Dendritic cell treated with granulocyte-macrophage colony-stimulating factor and Interleukin-4, amounts not matched to agents 40 ng/mL and 50 ng/mL, for 4 days (primary cell): Measurements from ENCODE around the gene RAB6B.

Experiments
- H3K27ac Mint-ChIP-seq: one replicate; pipeline ENCODE4 v1.8.0; 2022; ENCODE audit warnings: mild to moderate bottlenecking, mixed read lengths
- H3K27me3 Mint-ChIP-seq: one replicate; pipeline ENCODE4 v1.8.0; 2022; ENCODE audit warnings: mild to moderate bottlenecking, mixed read lengths
- H3K36me3 Mint-ChIP-seq: one replicate; pipeline ENCODE4 v1.8.0; 2022; ENCODE audit warnings: low read depth, mixed read lengths
- H3K4me1 Mint-ChIP-seq: one replicate; pipeline ENCODE4 v1.8.0; 2022; ENCODE audit warnings: low read depth, mixed read lengths
- H3K4me3 Mint-ChIP-seq: one replicate; pipeline ENCODE4 v1.8.0; 2022; ENCODE audit warnings: mild to moderate bottlenecking, moderate library complexity, mixed read lengths
- H3K9me3 Mint-ChIP-seq: one replicate; pipeline ENCODE4 v1.8.0; 2022; ENCODE audit warnings: mixed read lengths
- intact Hi-C: fragments of 100-400 bp; cut with micrococcal nuclease; formaldehyde crosslinking; loops from one replicate; pipeline ENCODE4 v1.15.0; 2022

RAB6B gene

GRCh38 chr3:133777807-133778568 lies 117.7 kb downstream of the RAB6B start:
- intact Hi-C loops, result no loop called here

GRCh38 chr3:133776794-133777438 lies 118.8 kb downstream of the RAB6B start:
- Mint-ChIP-seq H3K4me1 (no peaks in the 10 kb centered on the region), H3K36me3 (no peaks in the 10 kb centered on the region), H3K4me3 (no peak overlapping the region), H3K9me3 (no peaks in the 10 kb centered on the region), H3K27me3 (peaks cover 6% of the 10 kb centered on the region), H3K27ac (no peak overlapping the region)
- intact Hi-C loops, result no loop called here

More at GRCh38 chr3:133777807-133778568, 117.7 kb downstream of the RAB6B start:
- Mint-ChIP-seq H3K27me3 (peaks cover 12% of the 10 kb centered on the region), H3K36me3 (no peaks in the 10 kb centered on the region), H3K4me1 (no peaks in the 10 kb centered on the region), H3K9me3 (no peaks in the 10 kb centered on the region), H3K27ac (no peak overlapping the region), H3K4me3 (no peak overlapping the region)

- Mint-ChIP-seq H3K27me3 (peaks cover 6% of the 10 kb centered on the region), H3K36me3 (no peaks in the 10 kb centered on the region), H3K4me3 (no peak overlapping the region), H3K4me1 (no peaks in the 10 kb centered on the region), H3K27ac (no peak overlapping the region), H3K9me3 (no peaks in the 10 kb centered on the region)
- intact Hi-C loops, result no loop called here
Measured at GRCh38 chr3:133775835-133776234, 119.8 kb downstream of the RAB6B start.

GRCh38 chr3:133775309-133775708 lies 120.4 kb downstream of the RAB6B start:
- intact Hi-C loops, result no loop called here
- no peak overlapping the region for H3K27ac Mint-ChIP-seq
- H3K36me3 Mint-ChIP-seq, result no peaks in the 10 kb centered on the region
- H3K4me3 Mint-ChIP-seq, result no peak overlapping the region
- H3K4me1 Mint-ChIP-seq, result no peaks in the 10 kb centered on the region
- H3K27me3 Mint-ChIP-seq, result peaks cover 6% of the 10 kb centered on the region
- H3K9me3 Mint-ChIP-seq, result no peaks in the 10 kb centered on the region
